HepG2 (cell line): ENCODE data around the gene AP4S1. TPM values are rescaled to one million over a fixed set of nuclear protein-coding genes. Genes with fewer than 3 reads are reported as not detected.

Experiments
- CAMTA2 ChIP-seq: sonication (generic); formaldehyde crosslinking; IDR thresholded peaks from 2 replicates; pipeline ENCODE4 v1.4.0; 2020; ENCODE audit warnings: mild to moderate bottlenecking, missing genetic modification reagents, borderline replicate concordance
- CCDC6 ChIP-seq: sonication (generic); formaldehyde crosslinking; IDR thresholded peaks from 2 replicates; pipeline ENCODE4 v1.8.1; 2022; ENCODE audit warnings: mild to moderate bottlenecking, missing genetic modification reagents, moderate library complexity
- MEF2D ChIP-seq: sonication (generic); formaldehyde crosslinking; IDR thresholded peaks from 2 replicates; pipeline ENCODE4 v1.5.1; 2020; ENCODE audit warnings: mild to moderate bottlenecking, missing genetic modification reagents
- NFYC ChIP-seq: IDR thresholded peaks from 2 replicates; pipeline ENCODE4 v1.6.1; 2016; ENCODE audit warnings: missing genetic modification reagents, missing compliant biosample characterization
- PCBP1 ChIP-seq: fragments of 200-400 bp; formaldehyde crosslinking; IDR thresholded peaks from 2 replicates; pipeline ENCODE4 v1.6.1; 2017; ENCODE audit warnings: mild to moderate bottlenecking, low read depth, low read length, borderline replicate concordance
- POLR2A ChIP-seq, 2 experiments: IDR thresholded peaks; 2 replicates each; pipeline ENCODE4 v1.6.1; 2011; ENCODE audit warnings: low read depth in 2 of 2, low read length in 2 of 2, mild to moderate bottlenecking in 1 of 2, moderate library complexity in 1 of 2; ENCODE audit not compliant: insufficient read depth in 1 of 2
- RFX3 ChIP-seq: IDR thresholded peaks from 2 replicates; pipeline ENCODE4 v1.6.1; 2016; ENCODE audit warnings: missing biosample characterization, missing genetic modification reagents
- STAG1 ChIP-seq: sonication (generic); formaldehyde crosslinking; IDR thresholded peaks from 2 replicates; pipeline ENCODE4 v1.4.0; 2020; ENCODE audit warnings: missing genetic modification reagents
- TBX2 ChIP-seq: sonication (generic); formaldehyde crosslinking; IDR thresholded peaks from 2 replicates; pipeline ENCODE4 v1.5.0; 2020; ENCODE audit warnings: missing genetic modification reagents, mild to moderate bottlenecking, borderline replicate concordance
- ZNF34 ChIP-seq: sonication (generic); formaldehyde crosslinking; IDR thresholded peaks from 2 replicates; pipeline ENCODE4 v1.4.0; 2020; ENCODE audit warnings: mild to moderate bottlenecking, missing genetic modification reagents, borderline replicate concordance
- ZNF350 ChIP-seq: sonication (generic); formaldehyde crosslinking; IDR thresholded peaks from 2 replicates; pipeline ENCODE4 v1.4.0; 2020; ENCODE audit warnings: mild to moderate bottlenecking, low read depth, missing genetic modification reagents, borderline replicate concordance
- ZNF713 ChIP-seq: sonication (generic); formaldehyde crosslinking; IDR thresholded peaks from 2 replicates; pipeline ENCODE4 v1.4.0; 2020; ENCODE audit warnings: mild to moderate bottlenecking, missing genetic modification reagents
- polyA plus RNA-seq, 8 experiments: library from polyadenylated mRNA; depleted of rRNA in 3 of 8; stranded (reverse) in 7 of 8; unstranded in 1 of 8; fragments of >200 nt; fragmentation: Illumina TruSeq in 4 of 8; extraction: Trizol in 4 of 8; gene quantifications; 2 replicates each; pipeline versions ENCODE4 v1.2.1 to v1.2.3, GENCODE V29; 2011 to 2016; ENCODE audit warnings: low read depth in 4 of 8, missing spikeins in 1 of 8, mixed read lengths in 1 of 8; ENCODE audit not compliant: insufficient read depth in 1 of 8
- total RNA-seq, 5 experiments: library from RNA; depleted of rRNA; stranded (reverse); fragments of >200 nt; fragmentation: Illumina TruSeq; extraction: Trizol; gene quantifications; 2 replicates each; pipeline ENCODE4 v1.2.3, GENCODE V29; 2016; ENCODE audit warnings: low read depth in 1 of 5
- TF ChIP-seq, protein P1 (sequence below): IDR thresholded peaks from 2 replicates; pipeline ENCODE4 v1.6.1; 2016; ENCODE audit warnings: low read depth
- TF ChIP-seq, protein P2 (sequence below): sonication (generic); formaldehyde crosslinking; IDR thresholded peaks from 2 replicates; pipeline ENCODE4 v1.5.1; 2020; ENCODE audit warnings: missing genetic modification reagents, mild to moderate bottlenecking, borderline replicate concordance
- TF ChIP-seq, protein P3 (sequence below): sonication (generic); formaldehyde crosslinking; IDR thresholded peaks from 2 replicates; pipeline ENCODE4 v1.4.0; 2020; ENCODE audit warnings: missing genetic modification reagents, low read depth, mild to moderate bottlenecking, borderline replicate concordance
- TF ChIP-seq, protein P4 (sequence below): sonication (generic); formaldehyde crosslinking; IDR thresholded peaks from 2 replicates; pipeline ENCODE4 v1.4.0; 2020; ENCODE audit warnings: low read depth, mild to moderate bottlenecking, missing genetic modification reagents
- TF ChIP-seq, protein P5 (sequence below): sonication (generic); formaldehyde crosslinking; IDR thresholded peaks from one replicate; pipeline ENCODE4 v1.5.1; 2020; ENCODE audit warnings: mild to moderate bottlenecking, missing genetic modification reagents; ENCODE audit errors: not compliant biosample characterization

The AP4S1 gene
- total and polyA plus RNA-seq, 2 of the 13 experiments (the other 11 are each of a cell fraction or from before 2014, with no cell fraction given), result 3.9 to 21.1 TPM

DNA sequence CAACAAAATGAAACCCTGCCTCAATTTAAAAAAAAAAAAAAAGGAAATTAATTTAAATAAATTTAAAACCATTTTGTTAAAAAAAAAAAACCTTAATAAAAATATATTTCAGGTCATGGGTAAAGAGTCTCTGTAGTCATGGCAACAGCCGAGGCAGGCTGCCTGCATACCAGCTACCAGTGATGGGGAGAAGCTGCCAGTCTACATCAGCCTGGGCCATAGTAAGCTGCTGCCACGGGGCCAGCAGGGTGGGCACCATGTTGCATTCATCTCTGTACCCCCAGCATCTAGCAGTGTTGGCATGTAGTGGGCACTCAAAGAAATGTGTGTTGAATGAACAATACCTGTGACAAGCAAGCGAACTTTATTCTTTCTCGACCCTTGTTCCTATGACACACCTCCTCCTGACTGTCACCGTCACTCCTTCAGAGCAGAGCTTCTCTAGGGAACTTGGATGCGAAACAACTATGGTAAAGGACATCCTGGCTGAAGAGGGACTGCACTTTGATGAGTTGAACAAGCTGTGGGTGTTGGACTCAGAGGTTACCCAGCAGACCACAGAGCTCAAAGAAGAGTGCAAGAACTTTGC lies 7.3 kb upstream of the AP4S1 start (continued):
- TF ChIP-seq NFYC (CRISPR knock-in tag) (no peak), ZNF34 (CRISPR knock-in tag) (no peak), CAMTA2 (CRISPR knock-in tag) (no peak), POLR2A (IDR thresholded peaks at IDR 0.05; ENCODE audit: insufficient read depth in 1 of 2, low read depth in 2 of 2, low read length in 2 of 2) (peak in 1 of 2 experiments; percentile 54; a peak in 1 of 4 replicates), TBX2 (CRISPR knock-in tag) (no peak), RFX3 (CRISPR knock-in tag) (peak; percentile 65), ZNF713 (CRISPR knock-in tag) (no peak), MEF2D (CRISPR knock-in tag) (0 out of 2 replicates have a peak, but pooled peaks have one; percentile 37), PCBP1 (no peak), CCDC6 (CRISPR knock-in tag) (no peak), ZNF350 (CRISPR knock-in tag) (0 out of 2 replicates have a peak, but pooled peaks have one; percentile 20), STAG1 (CRISPR knock-in tag) (no peak)
- TF ChIP-seq, protein P1, sequence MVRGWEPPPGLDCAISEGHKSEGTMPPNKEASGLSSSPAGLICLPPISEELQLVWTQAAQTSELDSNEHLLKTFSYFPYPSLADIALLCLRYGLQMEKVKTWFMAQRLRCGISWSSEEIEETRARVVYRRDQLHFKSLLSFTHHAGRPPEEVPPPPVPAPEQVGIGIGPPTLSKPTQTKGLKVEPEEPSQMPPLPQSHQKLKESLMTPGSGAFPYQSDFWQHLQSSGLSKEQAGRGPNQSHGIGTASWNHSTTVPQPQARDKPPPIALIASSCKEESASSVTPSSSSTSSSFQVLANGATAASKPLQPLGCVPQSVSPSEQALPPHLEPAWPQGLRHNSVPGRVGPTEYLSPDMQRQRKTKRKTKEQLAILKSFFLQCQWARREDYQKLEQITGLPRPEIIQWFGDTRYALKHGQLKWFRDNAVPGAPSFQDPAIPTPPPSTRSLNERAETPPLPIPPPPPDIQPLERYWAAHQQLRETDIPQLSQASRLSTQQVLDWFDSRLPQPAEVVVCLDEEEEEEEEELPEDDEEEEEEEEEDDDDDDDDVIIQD (CRISPR knock-in tag), result peak; percentile 47; the same call in 1 of the 2 replicates
- TF ChIP-seq, protein P2, sequence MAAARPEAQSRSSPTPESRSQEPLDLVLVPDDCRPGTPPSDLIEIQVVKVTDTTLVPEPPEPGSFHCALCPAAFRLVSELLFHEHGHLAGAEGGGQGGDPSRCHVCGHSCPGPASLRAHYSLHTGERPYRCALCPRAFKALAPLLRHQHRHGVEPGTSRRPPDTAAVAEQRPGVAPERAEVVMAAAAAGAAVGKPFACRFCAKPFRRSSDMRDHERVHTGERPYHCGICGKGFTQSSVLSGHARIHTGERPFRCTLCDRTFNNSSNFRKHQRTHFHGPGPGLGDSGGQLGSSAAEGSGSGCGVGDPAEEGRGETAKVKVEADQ (CRISPR knock-in tag), result peak; percentile 71; the same call in 1 of the 2 replicates
- TF ChIP-seq, protein P3, sequence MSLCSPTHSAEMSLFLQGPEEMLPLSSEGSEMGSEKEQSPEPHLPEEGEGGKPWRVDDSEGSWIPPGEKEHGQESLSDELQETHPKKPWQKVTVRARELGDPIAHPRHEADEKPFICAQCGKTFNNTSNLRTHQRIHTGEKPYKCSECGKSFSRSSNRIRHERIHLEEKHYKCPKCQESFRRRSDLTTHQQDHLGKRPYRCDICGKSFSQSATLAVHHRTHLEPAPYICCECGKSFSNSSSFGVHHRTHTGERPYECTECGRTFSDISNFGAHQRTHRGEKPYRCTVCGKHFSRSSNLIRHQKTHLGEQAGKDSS (CRISPR knock-in tag), result 0 out of 2 replicates have a peak, but pooled peaks have one; percentile 19
- TF ChIP-seq, protein P4, sequence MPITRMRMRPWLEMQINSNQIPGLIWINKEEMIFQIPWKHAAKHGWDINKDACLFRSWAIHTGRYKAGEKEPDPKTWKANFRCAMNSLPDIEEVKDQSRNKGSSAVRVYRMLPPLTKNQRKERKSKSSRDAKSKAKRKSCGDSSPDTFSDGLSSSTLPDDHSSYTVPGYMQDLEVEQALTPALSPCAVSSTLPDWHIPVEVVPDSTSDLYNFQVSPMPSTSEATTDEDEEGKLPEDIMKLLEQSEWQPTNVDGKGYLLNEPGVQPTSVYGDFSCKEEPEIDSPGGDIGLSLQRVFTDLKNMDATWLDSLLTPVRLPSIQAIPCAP (CRISPR knock-in tag), result 0 out of 2 replicates have a peak, but pooled peaks have one; percentile 71
- TF ChIP-seq, protein P5, sequence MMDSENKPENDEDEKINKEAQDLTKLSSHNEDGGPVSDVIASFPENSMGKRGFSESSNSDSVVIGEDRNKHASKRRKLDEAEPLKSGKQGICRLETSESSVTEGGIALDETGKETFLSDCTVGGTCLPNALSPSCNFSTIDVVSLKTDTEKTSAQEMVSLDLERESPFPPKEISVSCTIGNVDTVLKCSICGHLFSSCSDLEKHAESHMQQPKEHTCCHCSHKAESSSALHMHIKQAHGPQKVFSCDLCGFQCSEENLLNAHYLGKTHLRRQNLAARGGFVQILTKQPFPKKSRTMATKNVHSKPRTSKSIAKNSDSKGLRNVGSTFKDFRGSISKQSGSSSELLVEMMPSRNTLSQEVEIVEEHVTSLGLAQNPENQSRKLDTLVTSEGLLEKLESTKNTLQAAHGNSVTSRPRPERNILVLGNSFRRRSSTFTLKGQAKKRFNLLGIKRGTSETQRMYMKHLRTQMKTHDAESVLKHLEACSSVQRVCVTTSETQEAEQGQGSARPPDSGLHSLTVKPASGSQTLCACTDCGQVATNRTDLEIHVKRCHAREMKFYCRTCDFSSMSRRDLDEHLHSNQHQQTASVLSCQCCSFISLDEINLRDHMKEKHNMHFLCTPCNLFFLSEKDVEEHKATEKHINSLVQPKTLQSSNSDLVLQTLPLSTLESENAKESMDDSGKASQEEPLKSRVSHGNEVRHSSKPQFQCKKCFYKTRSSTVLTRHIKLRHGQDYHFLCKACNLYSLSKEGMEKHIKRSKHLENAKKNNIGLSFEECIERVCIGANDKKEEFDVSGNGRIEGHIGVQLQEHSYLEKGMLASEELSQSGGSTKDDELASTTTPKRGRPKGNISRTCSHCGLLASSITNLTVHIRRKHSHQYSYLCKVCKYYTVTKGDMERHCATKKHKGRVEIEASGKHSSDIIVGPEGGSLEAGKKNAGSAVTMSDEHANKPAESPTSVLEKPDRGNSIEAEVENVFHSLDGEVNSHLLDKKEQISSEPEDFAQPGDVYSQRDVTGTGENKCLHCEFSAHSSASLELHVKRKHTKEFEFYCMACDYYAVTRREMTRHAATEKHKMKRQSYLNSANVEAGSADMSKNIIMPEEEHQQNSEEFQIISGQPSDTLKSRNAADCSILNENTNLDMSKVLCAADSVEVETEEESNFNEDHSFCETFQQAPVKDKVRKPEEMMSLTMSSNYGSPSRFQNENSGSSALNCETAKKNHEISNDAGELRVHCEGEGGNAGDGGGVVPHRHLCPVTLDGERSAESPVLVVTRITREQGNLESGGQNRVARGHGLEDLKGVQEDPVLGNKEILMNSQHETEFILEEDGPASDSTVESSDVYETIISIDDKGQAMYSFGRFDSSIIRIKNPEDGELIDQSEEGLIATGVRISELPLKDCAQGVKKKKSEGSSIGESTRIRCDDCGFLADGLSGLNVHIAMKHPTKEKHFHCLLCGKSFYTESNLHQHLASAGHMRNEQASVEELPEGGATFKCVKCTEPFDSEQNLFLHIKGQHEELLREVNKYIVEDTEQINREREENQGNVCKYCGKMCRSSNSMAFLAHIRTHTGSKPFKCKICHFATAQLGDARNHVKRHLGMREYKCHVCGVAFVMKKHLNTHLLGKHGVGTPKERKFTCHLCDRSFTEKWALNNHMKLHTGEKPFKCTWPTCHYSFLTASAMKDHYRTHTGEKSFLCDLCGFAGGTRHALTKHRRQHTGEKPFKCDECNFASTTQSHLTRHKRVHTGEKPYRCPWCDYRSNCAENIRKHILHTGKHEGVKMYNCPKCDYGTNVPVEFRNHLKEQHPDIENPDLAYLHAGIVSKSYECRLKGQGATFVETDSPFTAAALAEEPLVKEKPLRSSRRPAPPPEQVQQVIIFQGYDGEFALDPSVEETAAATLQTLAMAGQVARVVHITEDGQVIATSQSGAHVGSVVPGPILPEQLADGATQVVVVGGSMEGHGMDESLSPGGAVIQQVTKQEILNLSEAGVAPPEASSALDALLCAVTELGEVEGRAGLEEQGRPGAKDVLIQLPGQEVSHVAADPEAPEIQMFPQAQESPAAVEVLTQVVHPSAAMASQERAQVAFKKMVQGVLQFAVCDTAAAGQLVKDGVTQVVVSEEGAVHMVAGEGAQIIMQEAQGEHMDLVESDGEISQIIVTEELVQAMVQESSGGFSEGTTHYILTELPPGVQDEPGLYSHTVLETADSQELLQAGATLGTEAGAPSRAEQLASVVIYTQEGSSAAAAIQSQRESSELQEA (CRISPR knock-in tag), result peak; percentile 33
